ENCODE measurements around the gene SNX21.

Gene SNX21

GRCh38 chr20:45833883-45834796 is 541 bp downstream of the SNX21 start:
- no peak overlapping the region for H3K27ac Mint-ChIP-seq
- H3K36me3 Mint-ChIP-seq (ENCODE audit: low read depth), result no peaks in the 10 kb centered on the region
- H3K4me3 Mint-ChIP-seq, result peak overlapping the region; percentile 38
- peaks cover 11% of the 10 kb centered on the region for H3K27me3 Mint-ChIP-seq
- peaks cover 9% of the 10 kb centered on the region for H3K4me1 Mint-ChIP-seq
- ATAC-seq (peak; percentile 73), DNase-seq (peak; percentile 43)
- no peaks in the 10 kb centered on the region for H3K9me3 Mint-ChIP-seq

GRCh38 chr20:45834797-45835161 is 1.2 kb downstream of the SNX21 start:
- H3K27me3 Mint-ChIP-seq, result peaks cover 11% of the 10 kb centered on the region
- H3K27ac Mint-ChIP-seq, result no peak overlapping the region

GRCh38 chr20:45835329-45835765 is 1.7 kb downstream of the SNX21 start:
- Mint-ChIP-seq H3K4me1 (peaks cover 9% of the 10 kb centered on the region), H3K9me3 (no peaks in the 10 kb centered on the region), H3K36me3 (ENCODE audit: low read depth) (no peaks in the 10 kb centered on the region), H3K27ac (no peak overlapping the region), H3K27me3 (peaks cover 9% of the 10 kb centered on the region), H3K4me3 (no peak overlapping the region)
- ATAC-seq (no peak), DNase-seq (no peak)

More at GRCh38 chr20:45834797-45835161, 1.2 kb downstream of the SNX21 start:
- Mint-ChIP-seq H3K36me3 (ENCODE audit: low read depth) (no peaks in the 10 kb centered on the region), H3K4me1 (peaks cover 9% of the 10 kb centered on the region), H3K9me3 (no peaks in the 10 kb centered on the region), H3K4me3 (peak overlapping the region; percentile 38)
- DNase-seq (no peak), ATAC-seq (no peak)

DNA sequence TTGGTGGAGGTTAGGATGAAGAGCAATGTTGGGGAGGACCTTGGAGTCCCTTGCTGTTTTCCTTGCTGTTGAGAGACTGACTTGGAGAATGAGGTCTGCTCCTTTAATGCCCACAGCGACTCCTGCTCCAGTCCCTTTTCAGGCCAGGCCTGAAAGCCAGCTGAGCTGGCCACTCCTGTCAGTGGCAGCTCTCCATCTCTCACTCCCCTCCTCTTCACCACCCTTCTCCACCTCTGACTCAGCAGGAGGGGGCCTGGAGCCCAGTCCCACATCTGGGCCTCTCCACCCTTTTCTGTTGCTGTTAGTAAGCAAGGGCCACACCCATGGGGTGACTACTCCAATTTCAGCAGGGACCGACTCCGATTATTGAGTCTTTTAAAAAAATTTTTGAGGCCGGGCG is 2.2 kb downstream of the SNX21 start:
- ATAC-seq, result no peak
- H3K36me3 Mint-ChIP-seq (ENCODE audit: low read depth), result no peaks in the 10 kb centered on the region
- no peak for DNase-seq
- H3K9me3 Mint-ChIP-seq, result no peaks in the 10 kb centered on the region
- H3K27me3 Mint-ChIP-seq, result peaks cover 8% of the 10 kb centered on the region
- no peak overlapping the region for H3K27ac Mint-ChIP-seq
- H3K4me1 Mint-ChIP-seq, result peaks cover 9% of the 10 kb centered on the region
- no peak overlapping the region for H3K4me3 Mint-ChIP-seq

- Mint-ChIP-seq H3K9me3 (no peaks in the 10 kb centered on the region), H3K4me1 (peaks cover 9% of the 10 kb centered on the region), H3K4me3 (no peak overlapping the region), H3K27me3 (peaks cover 5% of the 10 kb centered on the region), H3K27ac (no peak overlapping the region), H3K36me3 (ENCODE audit: low read depth) (no peaks in the 10 kb centered on the region)
- ATAC-seq (no peak), DNase-seq (no peak)
Measured at GRCh38 chr20:45836841-45837240, 3.2 kb downstream of the SNX21 start.

GRCh38 chr20:45840700-45841198 is 7.2 kb downstream of the SNX21 start:
- no peaks in the 10 kb centered on the region for H3K4me1 Mint-ChIP-seq
- no peaks in the 10 kb centered on the region for H3K9me3 Mint-ChIP-seq

DNA sequence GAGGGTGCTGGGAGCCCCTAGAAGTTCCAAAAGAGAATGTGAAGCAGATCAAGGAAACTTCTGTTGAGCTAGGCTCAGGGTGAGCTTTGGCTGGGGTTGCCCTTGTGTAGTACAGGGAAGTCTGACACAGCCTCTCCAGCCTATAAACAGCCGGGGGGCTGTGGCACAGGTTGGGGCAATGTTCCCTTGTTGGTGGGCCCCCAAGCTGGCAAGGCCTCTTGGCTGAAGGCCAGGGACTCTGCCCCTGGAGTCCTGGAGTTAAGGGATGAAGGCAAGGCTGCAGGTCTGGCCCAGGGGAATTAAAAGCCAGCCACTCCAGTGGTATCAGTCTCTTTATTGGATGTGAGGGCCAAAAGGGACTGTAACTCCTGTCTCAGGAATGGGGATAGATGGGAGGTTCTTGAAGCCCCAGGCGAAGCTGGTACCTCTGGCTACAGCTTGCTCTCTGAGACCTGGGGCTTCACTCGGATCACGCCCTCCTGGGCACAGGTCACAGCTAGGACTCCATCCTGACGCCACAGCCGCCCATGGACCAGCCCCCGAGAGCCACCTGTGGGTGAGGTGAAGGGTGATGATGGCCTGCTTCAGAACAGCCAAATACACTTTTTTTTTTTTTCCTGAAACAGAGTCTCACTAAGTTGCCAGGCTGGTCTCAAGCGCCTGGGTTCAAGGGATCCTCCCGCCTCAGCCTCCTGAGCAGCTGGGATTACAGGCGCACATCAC is 8.0 kb downstream of the SNX21 start:
- ATAC-seq (no peak), DNase-seq (no peak)
- no peak overlapping the region for H3K4me3 Mint-ChIP-seq
- peaks cover 11% of the 10 kb centered on the region for H3K36me3 Mint-ChIP-seq (ENCODE audit: low read depth)
- H3K4me1 Mint-ChIP-seq, result no peaks in the 10 kb centered on the region
- no peaks in the 10 kb centered on the region for H3K9me3 Mint-ChIP-seq
- H3K27ac Mint-ChIP-seq, result no peak overlapping the region
- H3K27me3 Mint-ChIP-seq, result no peaks in the 10 kb centered on the region

More at GRCh38 chr20:45840700-45841198, 7.2 kb downstream of the SNX21 start:
- Mint-ChIP-seq H3K4me3 (no peak overlapping the region), H3K36me3 (ENCODE audit: low read depth) (peaks cover 11% of the 10 kb centered on the region), H3K27ac (no peak overlapping the region), H3K27me3 (no peaks in the 10 kb centered on the region)
- ATAC-seq (no peak), DNase-seq (no peak)

DNA sequence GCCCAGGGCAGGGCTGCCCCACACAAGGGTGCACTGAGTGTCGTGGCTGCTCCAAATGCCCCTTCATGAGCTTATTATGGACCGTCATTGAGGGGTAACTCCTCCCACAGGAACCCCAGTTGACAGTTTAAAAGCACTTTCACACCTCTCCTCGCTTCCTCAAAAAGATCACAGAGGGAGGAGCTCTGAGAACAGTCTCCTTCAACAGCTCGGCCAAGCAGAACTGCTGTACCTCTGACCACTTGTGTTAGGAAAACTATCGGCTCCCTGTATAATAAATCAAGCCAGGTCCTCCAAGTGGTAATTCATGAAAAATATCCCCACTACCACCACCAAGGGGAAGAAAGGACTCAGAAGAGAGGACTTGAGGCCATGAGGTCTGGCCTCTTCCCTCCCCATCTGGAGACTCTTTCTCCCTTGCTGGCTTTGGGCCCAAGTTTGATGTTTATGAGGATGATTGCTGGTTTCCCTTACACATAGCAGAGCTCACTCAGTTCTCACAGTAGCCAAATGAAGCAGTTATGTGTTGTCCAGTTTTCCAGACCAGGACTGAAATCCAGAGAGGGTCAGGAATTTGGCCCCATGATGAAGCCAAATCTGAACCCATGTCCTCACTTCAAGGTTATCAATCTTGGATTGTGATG is 8.7 kb downstream of the SNX21 start:
- no peak for DNase-seq
- Mint-ChIP-seq H3K36me3 (ENCODE audit: low read depth) (peaks cover 11% of the 10 kb centered on the region), H3K4me3 (no peak overlapping the region), H3K4me1 (no peaks in the 10 kb centered on the region), H3K27me3 (no peaks in the 10 kb centered on the region), H3K27ac (no peak overlapping the region), H3K9me3 (no peaks in the 10 kb centered on the region)
- ATAC-seq, result no peak

- ATAC-seq (no peak), DNase-seq (no peak)
- no peak overlapping the region for H3K27ac Mint-ChIP-seq
- H3K27me3 Mint-ChIP-seq, result no peaks in the 10 kb centered on the region
- peaks cover 11% of the 10 kb centered on the region for H3K36me3 Mint-ChIP-seq (ENCODE audit: low read depth)
- H3K4me3 Mint-ChIP-seq, result no peak overlapping the region
- H3K4me1 Mint-ChIP-seq, result no peaks in the 10 kb centered on the region
- H3K9me3 Mint-ChIP-seq, result no peaks in the 10 kb centered on the region
Measured at GRCh38 chr20:45843506-45843905, 9.9 kb downstream of the SNX21 start.

- Mint-ChIP-seq H3K27me3 (no peaks in the 10 kb centered on the region), H3K36me3 (ENCODE audit: low read depth) (peaks cover 11% of the 10 kb centered on the region), H3K27ac (no peak overlapping the region), H3K4me1 (no peaks in the 10 kb centered on the region), H3K4me3 (no peak overlapping the region), H3K9me3 (no peaks in the 10 kb centered on the region)
- ATAC-seq (no peak), DNase-seq (no peak)
Measured at GRCh38 chr20:45845452-45845851, 11.9 kb downstream of the SNX21 start.

DNA sequence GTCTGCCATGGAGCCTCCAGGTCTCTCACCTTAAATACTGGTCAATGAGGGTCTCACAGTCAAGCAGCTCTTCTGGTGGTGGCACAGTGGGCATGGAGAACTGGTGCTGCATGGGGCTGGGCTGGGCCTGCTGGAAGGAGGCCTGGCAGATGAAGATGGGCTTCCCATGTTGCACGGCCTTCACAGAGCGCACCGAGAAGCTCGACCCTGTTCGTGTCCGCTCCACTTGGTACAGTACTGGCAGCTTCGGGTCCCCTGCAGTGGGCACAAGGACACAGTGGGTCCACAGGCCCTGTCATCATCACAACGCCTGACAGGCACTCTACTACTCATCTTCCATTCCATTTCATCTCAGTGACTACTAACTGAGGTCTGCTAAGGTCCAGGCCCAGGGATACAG is 14.8 kb downstream of the SNX21 start:
- H3K4me1 Mint-ChIP-seq, result no peaks in the 10 kb centered on the region
- no peak overlapping the region for H3K27ac Mint-ChIP-seq
- no peak overlapping the region for H3K4me3 Mint-ChIP-seq
- H3K36me3 Mint-ChIP-seq (ENCODE audit: low read depth), result peaks cover 9% of the 10 kb centered on the region
- H3K27me3 Mint-ChIP-seq, result no peaks in the 10 kb centered on the region
- ATAC-seq (no peak), DNase-seq (no peak)
- no peaks in the 10 kb centered on the region for H3K9me3 Mint-ChIP-seq

DNA sequence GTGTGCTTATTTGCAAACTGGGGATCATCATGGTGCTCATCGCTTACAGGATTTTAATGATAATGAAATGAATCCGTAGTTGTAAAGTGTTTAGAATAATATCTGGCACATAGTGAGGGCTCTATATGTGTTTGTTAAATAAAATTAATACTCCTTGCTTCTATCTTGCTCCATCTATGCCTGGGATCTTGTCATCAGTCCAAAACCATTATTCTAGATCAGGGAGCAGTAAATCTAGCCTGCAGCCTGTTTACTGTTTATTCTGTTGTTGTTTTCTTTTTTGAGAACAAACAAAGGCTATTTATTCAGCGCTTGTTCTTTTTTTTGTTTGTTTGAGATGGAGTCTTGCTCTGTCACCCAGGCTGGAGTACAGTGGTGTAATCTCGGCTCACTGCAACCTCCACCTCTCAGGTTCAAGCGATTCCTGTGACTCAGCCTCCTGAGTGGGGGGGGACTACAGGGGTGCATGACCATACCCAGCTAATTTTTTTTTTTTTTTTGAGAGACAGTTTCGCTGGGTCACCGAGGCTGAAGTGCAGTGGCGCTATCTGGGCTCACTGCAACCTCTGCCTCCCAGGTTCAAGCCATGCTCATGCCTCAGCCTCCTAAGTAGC is 15.5 kb downstream of the SNX21 start:
- Mint-ChIP-seq H3K27me3 (no peaks in the 10 kb centered on the region), H3K4me3 (no peak overlapping the region), H3K27ac (no peak overlapping the region), H3K9me3 (no peaks in the 10 kb centered on the region), H3K36me3 (ENCODE audit: low read depth) (peaks cover 9% of the 10 kb centered on the region), H3K4me1 (peaks cover 2% of the 10 kb centered on the region)
- ATAC-seq (no peak), DNase-seq (no peak)

- Mint-ChIP-seq H3K27me3 (no peaks in the 10 kb centered on the region), H3K4me1 (peaks cover 8% of the 10 kb centered on the region), H3K9me3 (no peaks in the 10 kb centered on the region), H3K4me3 (no peak overlapping the region), H3K27ac (no peak overlapping the region), H3K36me3 (ENCODE audit: low read depth) (peaks cover 3% of the 10 kb centered on the region)
- ATAC-seq, result no peak
- no peak for DNase-seq
Measured at GRCh38 chr20:45850238-45850637, 16.6 kb downstream of the SNX21 start.

DNA sequence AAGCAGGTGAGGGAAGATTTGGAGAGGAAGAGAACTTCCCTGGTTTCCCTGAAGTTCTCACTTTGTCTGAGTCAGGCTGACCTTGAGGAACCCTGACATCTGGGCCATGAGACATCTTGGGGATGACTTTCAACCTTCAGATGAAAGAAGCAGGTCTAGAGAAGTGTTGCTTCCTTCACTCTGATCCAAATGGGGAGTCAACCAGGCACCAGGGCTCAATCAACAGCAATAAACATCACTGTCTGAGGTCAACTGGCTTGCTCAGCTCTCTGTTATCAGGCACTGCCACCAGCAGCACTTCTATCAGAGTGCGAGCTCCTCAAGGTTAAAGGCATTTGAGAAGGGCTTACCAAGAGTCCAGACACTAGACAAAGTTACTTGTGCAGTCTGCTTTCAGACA is 17.3 kb downstream of the SNX21 start:
- Mint-ChIP-seq H3K27me3 (no peaks in the 10 kb centered on the region), H3K27ac (no peak overlapping the region), H3K4me3 (no peak overlapping the region), H3K9me3 (no peaks in the 10 kb centered on the region), H3K36me3 (ENCODE audit: low read depth) (peaks cover 3% of the 10 kb centered on the region), H3K4me1 (peaks cover 14% of the 10 kb centered on the region)
- ATAC-seq (no peak), DNase-seq (no peak)
